HG03095 (cell line): ENCODE data around the gene FRMPD2.
"Not testable (repeated sequence)": the region's sequence is repeated elsewhere in the genome, so short reads cannot be mapped to it uniquely, and the experiment has no call there.

ENCODE experiments used
- ATAC-seq: cut with Tn5 transposase; IDR thresholded peaks from one replicate; pipeline ENCODE4 v1.9.1; 2021; ENCODE audit warnings: moderate library complexity; ENCODE audit not compliant: unreplicated experiment

Gene FRMPD2

GRCh38 chr10:48235501-48235900 lies 39.0 kb downstream of the FRMPD2 start:
- ATAC-seq: no peak

- ATAC-seq: no peak
Measured at GRCh38 chr10:48234787-48235186, 39.7 kb downstream of the FRMPD2 start.

GRCh38 chr10:48234295-48234694 lies 40.2 kb downstream of the FRMPD2 start:
- ATAC-seq: no peak

DNA sequence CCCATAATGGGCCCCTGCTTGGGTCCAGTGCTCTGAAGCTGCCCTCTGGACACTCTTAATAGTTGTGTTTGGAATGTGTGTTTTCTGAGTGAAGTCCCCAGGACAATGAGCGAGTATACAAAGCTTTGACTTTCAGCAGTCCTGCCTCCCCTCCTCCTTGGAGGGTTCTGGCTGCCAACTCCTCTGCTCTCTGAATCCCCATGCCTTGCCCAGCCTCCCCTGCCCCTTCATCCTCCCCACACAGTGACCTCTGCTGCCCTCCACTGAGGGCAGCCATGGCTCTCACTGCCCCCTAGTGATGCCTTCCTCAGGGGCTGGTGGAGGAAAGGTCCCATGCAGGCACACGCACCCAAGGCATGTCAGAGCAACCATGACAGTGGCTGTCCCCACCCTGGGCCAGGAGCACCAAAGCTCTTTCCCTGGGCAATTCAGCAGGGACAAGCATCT lies 40.9 kb downstream of the FRMPD2 start:
- ATAC-seq: no peak

GRCh38 chr10:48232717-48233447 lies 41.6 kb downstream of the FRMPD2 start:
- ATAC-seq: no peak

DNA sequence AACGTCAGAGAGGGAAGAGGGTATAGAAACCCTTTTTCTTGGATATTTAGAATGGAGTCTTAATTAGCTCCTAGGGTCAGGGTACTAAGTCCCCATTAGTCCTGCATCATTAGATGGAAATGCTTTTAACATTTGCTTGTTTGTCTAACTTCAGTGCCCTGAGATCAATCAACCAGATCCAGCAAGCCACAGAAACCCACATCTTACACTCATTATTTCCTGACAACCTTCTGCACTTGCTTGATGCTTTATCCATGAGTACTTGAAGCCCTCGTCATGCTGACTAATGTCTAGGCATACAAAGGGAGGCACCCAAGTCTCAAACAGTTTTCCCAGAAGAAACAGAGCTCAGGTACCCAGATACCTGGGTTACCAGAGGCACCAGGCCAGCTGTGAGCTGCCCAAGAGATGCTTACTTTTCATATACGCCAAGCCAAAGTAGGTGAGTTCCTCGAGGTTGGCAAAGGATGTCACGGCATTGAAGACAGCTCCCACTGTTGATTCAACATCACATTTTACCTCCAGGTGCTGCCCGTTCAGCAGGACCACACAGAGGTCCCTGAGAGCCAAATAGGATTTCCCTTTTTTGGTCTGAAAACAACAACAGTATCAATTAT lies 42.7 kb downstream of the FRMPD2 start:
- ATAC-seq: peak; percentile 77

- ATAC-seq: peak; percentile 45
Measured at GRCh38 chr10:48231178-48231577, 43.3 kb downstream of the FRMPD2 start.

- no peak for ATAC-seq
Measured at GRCh38 chr10:48227213-48227612, 47.3 kb downstream of the FRMPD2 start.

GRCh38 chr10:48224979-48225560 lies 49.4 kb downstream of the FRMPD2 start:
- no peak for ATAC-seq

DNA sequence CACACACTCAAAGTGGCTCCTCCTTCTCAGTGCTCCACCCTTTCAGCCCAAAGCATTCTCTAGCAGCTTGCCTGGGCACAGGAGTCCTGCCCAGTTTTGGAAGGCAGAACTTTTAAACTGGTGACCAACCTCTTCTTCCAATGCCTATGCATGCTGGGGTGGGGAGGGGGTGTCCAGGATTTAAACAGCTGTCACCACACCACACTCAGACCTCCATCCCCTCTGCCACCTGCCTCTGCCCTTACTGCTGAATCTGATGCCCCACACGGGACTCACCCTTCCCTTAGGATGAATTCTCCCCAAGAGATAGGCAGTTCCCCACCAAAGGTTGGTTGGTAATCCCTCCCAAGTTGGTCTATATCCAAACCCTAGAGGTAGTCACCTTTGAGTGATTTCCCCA lies 50.2 kb downstream of the FRMPD2 start:
- no peak for ATAC-seq

DNA sequence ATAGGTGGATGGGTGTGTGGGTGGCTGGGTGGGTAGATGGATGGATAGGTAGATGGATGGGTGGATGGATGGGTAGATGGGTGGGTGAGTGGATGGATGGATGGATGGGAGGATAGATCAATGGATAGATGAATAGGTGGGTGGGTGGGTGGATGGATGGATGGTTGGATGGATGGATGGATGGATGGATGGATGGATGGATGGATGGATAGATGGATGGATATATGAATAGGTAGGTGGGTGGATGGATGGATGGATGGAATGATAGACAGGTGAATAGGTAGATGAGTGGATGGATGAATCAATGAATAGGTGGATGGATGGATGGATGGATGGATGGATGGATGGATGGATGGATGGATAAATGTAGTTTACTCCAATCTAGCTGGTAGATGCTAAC lies 52.7 kb downstream of the FRMPD2 start:
- ATAC-seq: no peak

- ATAC-seq: not testable (repeated sequence)
Measured at GRCh38 chr10:48221031-48221430, 53.5 kb downstream of the FRMPD2 start.

DNA sequence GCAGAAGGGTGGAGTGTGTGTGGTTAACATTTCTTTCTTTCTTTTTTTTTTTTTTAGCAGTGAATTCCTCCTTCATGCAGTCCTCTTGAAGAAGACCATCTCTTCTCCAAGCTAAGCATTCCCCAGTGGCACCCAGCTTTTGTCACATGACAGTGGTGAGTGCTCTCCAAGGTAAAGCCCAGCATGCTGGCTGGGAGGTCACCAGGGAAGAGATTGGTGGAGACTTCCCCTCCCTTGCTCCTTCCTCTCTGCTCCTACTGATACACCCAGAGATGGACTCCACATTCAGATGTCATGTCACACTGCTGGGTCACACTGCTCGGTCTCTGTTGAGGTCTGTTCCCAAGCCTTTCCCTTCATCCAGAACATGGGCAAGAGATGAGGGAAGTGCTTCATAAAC lies 55.3 kb downstream of the FRMPD2 start:
- no peak for ATAC-seq

DNA sequence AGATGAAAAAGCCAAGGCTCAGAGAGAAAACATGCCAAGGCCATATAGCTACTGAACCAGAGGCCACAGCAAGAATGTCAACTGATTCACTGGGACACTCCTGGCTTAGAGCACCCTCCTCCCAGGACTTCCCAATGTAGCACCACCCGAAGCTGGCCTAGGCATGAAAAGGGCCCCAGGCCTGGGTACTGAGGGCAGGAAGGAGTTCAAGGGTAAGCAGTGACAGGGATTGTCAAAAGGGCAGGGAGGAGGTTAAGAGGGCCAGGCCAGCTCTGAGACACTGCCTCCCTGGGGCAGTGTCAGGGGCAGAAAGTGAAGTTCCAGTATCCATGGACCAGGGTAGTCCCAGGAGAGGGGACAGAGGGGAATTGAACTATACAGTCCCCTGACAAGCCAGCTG lies 57.8 kb downstream of the FRMPD2 start:
- ATAC-seq: no peak

GRCh38 chr10:48216204-48216505 lies 58.3 kb downstream of the FRMPD2 start:
- ATAC-seq: no peak

DNA sequence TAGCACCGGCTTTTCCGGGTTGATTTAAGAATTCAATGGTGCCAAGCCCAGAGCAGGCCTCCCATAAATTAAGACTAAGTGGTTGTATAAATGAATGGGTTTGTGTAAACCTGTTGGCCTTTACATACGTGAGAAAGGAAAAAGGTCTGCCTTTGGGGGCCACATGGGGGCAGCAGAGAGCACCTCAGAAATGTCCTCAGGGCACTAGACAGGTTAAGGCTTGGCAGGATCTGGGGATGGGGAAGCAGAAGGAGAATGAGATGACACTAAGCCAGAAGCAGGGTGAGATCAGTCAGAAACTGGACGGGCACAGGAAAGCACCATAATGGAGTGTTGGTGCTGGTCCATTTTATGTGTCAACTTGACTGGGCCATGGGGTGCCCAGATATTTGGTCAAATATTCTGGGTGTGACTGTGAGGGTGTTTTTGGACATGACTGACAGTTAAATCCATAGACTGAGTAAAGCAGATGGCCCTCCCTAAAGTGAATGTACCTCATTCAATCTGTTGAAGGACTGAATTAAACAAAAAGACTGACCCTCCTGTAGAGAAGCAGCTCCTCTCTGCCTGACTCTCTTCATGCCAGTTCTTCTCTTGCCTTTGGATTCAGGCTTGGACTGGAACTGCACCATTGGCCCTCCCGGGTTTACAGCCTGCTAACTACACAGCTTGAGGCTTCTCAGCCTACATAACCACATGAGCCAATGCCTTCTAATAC lies 58.9 kb downstream of the FRMPD2 start:
- ATAC-seq: no peak

DNA sequence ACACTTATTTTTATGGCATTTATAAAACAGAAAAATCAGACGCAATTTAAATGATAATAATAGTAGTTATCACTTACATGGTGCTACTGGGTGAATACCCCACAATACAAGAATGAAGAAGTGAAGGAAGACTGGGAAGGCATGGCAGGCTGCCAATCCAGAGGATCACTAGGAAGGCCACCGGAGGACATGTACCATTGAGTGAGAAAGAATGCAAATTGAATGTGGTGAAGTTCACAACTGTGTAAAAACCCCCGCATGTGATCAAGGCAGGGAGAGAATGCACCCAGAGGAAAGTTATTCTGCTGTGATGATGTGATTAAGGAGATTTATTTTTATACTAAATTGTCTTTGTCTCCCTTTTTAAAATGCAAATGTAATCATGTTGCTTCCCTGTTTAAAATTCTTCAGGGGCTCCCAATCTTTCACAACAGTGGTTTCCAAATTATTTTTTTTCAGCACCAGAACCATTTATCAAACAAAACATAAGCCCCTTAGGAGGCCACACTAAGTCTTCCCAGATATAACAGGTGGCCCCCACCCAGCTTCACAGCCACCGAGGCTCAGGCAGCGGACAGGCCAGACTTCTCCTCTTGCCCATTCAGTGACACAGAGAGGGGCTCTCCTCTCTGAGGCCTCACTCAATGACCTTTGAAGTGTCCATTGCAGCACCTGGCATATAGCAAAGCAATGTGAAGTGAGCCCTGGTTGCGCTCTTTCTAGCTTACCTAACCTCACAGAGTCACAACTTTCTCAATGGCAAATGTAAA lies 59.6 kb downstream of the FRMPD2 start:
- no peak for ATAC-seq

DNA sequence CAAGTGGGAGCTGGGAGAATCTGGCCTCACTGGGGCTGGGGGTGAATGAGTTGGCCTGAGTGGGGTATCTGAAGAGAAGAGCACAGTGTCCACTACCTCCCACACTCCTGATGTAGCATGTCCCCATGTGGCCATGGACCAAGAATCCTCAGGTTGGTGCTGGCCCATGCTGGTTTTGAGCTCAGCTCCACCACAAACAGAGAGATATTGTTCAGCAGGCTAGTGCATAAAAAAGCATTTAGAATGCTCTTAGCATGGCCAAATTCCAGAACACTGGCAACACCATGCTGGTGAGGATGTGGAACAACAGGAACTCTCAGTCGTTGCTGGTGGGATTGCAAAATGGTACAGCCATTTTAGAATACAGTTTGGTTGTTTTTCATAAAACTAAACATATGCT lies 61.4 kb downstream of the FRMPD2 start:
- no peak for ATAC-seq

- ATAC-seq: no peak
Measured at GRCh38 chr10:48211777-48212176, 62.7 kb downstream of the FRMPD2 start.

GRCh38 chr10:48210966-48211365 lies 63.5 kb downstream of the FRMPD2 start:
- no peak for ATAC-seq

GRCh38 chr10:48210391-48210790 lies 64.1 kb downstream of the FRMPD2 start:
- ATAC-seq: no peak
